GM21723 (cell line): ENCODE results near the gene EFCAB8.
"Not testable (repeated sequence)": the region's sequence is repeated elsewhere in the genome, so short reads cannot be mapped to it uniquely, and the experiment has no call there.

ENCODE experiments used
- ATAC-seq: cut with Tn5 transposase; IDR thresholded peaks from one replicate; pipeline ENCODE4 v1.9.1; 2021; ENCODE audit warnings: mild to moderate bottlenecking, moderate library complexity; ENCODE audit not compliant: unreplicated experiment

EFCAB8 gene

DNA sequence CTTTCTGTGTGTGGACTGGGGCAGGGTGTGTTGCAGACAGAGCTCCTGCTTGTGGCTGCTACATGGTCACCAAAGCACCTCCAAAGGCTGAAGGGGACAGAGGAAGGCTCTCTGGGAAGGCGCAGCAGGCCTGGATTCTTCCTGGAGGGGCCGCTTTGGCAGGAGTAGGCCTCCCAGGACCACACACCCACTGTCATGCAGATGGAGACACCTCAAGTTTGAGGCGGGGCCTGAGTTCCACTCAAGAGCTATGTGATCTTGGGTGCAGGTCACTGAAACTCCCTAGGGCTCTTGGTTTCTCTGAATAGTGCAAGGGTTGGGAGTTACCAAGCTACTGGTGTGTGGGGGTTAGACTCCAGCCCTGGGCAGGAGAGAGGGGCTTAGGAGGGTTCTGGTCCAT is 27.9 kb downstream of the EFCAB8 start:
- no peak for ATAC-seq

DNA sequence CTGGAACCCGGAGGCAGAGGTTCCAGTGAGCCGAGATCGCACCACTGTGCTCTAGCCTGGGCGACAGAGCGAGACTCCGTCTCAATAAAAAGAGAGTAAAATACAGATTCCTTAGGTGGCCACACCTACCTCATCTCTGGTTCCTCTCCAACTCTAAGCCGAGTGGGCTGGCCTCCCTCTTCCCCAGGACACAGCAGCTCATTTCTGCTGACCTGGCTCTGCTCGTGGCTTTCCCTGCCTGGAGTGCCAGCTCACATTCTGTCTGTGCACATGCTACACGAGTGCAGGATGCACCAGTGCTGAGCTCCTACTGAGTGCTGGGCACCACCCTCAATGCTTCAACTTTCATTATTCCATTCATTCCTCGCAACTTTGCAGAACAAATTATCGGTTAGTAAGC is 28.8 kb downstream of the EFCAB8 start:
- no peak for ATAC-seq

DNA sequence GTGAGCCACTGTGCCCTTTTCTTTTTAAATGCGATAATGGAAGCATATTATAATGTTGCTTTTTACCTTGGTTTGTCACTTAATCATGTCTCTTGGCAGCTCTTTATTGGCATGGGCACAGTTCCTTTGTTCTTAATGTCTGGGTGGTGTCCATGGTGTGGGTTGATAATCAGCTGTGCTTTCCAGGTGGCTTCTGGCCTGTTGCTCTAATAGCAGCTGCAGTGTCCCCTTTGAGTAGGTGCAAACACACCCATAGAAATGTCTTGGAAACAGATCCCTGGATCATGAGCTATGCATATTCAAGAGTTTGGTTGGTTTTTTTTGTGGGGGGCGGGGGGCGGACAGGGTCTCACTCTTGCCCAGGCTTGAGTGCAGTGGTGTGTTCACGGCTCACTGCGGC is 29.9 kb downstream of the EFCAB8 start:
- ATAC-seq: no peak

DNA sequence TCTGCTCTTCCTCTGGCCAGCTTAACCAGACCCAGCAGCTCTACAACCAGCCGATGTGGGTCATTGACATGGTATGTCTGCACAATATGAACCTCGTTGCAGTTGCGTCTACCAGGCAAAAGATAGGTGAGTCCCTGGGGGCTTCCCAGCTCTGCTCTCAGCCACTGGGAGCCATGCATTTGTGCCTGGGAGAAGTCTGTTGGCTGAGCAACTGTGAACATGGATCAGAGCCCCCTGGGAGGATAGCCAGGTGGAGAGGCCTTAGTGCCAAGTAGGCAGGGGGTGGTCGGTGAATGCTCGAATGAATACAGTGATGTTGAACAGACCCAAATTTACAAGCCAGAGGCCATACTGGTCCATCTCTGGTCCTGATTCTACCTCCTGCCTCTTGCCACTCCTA is 30.6 kb downstream of the EFCAB8 start:
- ATAC-seq: no peak

DNA sequence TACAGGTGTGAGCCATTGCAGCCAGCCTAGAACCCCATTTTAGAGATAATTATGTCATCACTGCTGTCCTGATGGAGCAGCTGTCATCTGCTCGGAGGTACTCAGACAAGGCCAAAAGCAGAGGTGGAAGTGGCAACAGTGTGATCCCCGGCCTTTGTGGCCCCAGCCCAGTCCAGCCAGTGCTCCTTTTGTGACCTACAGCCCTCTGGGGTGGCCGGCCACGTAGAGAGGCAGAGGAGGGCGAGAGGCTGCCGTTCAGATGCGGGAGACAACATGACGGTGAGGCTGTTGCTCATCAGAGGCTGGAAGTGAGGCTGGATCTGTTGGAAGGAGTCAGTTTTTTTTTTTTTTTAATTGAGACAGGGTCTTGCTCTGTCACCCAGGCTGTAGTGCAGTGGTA is 32.8 kb downstream of the EFCAB8 start:
- no peak for ATAC-seq

DNA sequence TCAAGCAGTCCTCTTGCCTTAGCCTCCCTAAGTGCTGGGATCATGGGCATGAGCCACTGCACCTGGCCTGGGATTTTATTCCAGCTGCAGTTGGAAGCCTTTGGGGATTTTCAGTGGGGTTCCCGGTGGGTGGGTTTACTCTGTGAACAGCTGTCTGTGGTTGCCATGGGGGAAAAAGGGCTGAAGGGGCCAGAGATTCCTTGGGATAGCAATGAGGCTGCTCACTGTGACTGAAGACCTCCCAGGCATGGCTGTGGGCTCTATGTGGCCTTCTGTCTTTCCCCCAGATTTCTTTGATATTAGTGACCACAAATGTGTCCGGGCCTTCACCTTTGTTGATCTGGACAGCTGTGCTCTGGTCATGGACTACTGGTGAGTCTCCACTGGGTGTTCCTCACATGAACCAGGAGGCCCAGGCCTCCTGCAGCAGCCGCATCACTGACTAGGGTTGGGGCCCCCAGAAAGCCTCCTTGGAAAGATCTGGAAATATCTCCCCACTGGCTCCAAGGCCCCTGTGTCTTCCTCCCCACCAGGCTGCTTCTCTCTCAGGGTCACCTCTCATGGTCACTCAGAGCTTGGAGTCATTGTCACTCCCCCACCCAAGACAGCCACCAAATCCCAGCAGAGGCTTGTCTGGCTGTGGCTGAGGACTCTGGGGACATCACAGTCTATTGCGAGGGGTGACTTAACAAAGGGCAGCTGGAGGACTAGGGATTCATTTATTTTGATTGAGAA is 33.4 kb downstream of the EFCAB8 start:
- no peak for ATAC-seq

DNA sequence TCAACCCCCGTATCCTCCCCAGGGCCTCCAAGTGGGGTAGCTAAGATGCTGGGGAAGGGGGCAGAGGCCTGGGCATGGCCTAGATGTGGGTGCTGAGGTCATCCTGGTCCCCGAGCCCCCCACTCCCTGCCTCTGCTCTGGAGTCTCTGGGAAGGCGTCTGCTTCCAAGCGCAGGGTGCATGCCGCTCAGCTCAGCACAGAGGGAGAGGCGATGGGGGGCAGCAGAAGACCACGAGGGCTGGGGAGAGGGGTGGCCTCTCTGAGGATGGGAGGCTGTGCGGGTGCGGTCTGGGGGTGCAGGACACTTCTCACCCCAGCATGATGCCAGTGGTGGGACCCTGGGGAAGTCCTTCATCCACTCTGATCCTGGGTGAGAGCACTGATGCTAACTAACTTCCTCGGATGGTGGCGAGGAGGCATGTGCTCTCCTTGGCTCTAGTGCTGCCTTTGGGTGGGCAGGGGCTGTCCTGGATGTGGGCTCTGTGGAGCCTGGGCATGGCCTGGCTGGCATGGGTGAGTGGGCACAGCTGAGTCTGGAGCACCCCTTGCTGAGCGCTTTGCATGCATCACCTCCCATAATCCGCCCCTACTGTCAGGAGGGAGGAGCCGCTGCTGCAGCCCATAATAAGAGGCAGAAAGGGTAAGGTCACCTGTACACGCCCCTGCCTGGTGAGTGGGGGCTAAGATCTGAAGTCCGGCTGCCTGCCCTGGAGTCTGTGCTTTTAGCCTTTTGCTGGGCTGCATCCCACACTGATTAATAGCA is 34.7 kb downstream of the EFCAB8 start:
- no peak for ATAC-seq

DNA sequence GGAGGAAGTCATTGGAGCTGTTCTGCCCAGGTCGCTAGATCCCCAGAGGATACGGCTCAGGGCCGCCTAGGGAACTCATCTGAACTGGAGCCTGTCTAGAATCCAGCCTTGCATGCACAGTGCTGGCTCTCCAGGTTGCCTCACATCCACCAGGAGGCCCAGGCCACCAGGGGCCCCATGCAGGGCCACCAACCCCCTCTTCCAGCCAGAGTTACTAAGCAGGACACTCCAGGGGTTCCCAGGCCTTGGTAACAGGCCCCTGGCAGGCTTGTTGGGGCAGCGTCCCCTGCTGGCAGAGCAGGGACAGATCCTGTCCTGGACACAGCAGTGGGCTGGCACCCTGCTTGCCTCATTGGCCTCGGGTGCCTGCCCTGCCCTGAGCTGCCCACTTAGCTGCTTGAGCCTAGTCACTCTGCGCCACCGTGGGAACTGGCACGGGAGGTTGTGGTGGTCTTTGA is 35.3 kb downstream of the EFCAB8 start:
- ATAC-seq: no peak

DNA sequence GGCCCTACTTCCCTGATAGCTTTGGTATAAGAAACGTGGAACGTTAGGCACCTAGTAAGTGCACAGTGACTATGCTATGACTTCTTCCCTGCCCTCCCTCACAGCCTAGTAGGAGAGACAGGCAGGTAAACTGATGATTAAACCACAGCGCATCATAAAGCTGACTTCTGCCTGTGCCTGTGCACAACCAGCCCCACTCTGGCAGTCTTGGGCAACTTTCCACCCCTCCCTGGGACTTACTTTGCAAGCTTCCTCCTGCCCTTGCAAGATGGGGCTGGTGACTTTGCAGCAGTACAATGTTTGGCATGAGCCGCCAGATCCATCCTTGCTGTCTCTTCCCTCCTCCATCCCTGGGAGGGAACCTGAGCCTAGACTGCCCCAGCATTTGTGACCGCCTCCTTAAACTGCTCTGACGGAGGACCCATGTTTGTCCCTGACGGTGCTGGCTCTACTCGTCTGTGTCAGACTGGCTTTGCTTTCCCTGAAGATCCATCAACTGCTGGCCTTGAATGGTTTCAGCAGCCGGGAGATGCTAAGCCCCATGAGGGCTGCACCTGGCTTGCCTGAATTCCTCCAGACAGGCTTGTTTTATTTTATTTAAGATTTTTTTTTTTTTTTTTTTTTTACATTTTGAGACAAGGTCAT is 36.1 kb downstream of the EFCAB8 start:
- no peak for ATAC-seq

DNA sequence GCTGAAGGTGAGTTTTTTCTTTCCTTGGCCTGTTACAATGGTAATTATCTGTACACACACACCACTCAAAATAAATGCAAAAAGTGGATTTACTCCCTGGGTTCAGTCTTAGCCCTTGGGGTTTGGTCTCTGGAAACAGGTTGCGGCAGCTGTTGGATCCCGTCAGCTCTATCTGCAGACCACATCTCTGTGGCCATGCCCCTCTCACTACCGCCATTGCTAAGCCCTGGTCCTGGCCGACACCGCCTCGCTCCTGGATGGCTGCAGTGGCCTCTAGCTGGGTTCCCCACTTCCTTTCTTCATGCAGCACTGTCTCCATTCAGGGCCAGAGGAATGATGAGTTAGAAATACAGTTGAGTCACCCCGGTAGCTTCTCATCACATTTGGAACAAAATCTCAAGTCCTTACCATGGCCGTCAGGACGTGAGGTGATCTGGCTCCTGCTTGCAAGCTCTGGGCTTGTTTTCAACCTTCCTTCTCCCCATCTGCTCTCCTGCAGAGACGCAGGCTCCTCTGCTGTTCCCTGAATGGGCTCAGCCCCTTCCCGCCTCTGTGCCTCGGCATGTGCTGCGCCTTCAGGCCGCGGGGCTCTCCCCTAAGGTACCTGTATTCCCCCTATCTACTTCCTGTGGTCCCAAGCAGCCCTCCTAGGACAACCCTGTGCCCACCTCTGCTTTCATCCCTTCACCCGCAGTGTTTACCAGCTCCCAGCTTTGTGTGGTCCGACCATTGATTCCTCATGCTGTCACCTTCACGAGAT is 38.0 kb downstream of the EFCAB8 start:
- ATAC-seq: no peak

DNA sequence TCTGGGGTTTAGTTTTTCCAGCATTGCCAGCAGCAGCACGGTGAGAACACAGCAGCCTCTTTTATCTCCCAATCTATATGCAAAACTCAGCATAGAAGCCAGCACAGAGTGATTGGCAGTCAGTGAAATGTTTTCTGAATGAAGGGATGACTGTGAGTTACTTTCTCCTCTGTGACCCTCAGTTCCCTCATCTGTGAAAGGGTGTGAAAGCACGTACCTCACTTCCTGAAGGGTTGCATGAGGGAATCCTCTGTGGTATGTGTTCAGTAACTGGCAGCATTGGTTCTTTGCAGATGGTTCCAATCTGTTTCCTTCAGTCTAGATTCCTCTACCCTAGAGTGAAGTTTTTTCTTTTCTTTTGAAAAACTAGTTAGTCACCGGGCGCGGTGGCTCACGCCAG is 40.0 kb downstream of the EFCAB8 start:
- no peak for ATAC-seq

DNA sequence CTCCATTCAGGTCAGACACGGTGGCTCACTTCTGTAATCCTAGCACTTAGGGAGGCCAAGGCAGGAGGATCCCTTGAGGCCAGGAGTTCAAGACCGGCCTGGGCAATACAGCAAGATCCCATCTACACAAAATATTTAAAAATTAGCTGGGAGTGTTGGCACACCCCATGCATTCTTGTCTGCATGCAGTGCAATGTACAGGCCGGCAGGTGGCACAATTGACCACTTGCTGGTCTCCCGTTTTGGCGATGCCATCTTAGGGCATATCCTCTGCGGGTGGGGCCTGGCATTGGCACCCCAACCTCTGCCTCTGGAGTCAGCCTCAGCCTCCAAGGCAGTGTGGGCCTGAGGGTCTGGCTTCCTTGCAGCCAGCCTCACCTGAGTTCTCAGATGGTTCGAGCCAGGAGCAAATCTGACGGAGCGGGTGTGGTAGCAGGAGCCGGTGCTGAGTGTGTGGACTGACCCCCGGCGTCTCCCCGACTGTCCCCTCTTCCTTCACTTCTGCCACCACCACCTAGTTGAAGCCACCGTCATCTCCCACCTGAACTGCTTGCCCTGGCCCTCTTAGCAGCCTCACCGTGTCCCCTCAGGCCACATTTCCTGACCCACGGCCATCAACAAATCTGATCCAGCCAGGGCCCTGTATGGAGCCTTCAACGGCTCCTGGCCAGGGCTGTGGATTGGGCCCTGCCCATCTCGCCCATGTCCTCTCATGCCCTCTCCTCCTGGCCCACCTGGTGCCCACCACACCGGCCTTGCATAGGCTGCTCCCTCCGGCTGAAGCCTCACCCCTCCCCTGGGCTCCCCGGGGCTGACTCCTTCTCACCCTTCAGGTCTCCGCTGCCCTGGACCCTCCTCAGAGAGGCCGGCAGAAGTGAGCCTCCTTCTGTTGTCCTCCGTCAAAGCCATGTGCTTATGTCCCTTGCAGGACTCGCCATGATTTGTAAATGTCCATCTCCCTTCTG is 44.0 kb downstream of the EFCAB8 start:
- ATAC-seq: no peak

DNA sequence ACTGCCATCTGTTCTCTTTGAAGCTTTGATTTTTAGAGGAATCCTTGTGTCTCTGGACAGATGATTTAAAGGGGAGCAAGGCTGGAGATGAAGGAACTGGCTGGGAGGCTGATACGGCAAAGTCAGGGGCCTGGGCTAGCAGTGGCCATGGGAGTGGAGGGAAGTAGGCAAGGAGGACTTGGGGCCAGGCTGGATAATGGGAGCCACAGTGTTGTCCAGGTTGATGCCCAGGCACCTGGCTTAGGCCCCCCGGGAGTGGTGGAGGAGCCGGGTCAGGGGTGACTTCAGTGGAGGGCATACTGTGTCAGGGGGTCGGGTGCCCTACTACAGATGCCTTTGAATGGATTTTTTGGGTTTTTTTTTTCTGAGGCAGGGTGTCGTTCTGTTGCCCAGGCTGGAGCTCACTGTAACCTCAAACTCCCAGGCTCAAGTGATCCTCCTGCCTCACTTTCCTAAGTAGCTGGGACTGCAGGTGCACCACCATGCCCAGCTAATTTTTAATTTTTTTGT is 45.0 kb downstream of the EFCAB8 start:
- no peak for ATAC-seq

DNA sequence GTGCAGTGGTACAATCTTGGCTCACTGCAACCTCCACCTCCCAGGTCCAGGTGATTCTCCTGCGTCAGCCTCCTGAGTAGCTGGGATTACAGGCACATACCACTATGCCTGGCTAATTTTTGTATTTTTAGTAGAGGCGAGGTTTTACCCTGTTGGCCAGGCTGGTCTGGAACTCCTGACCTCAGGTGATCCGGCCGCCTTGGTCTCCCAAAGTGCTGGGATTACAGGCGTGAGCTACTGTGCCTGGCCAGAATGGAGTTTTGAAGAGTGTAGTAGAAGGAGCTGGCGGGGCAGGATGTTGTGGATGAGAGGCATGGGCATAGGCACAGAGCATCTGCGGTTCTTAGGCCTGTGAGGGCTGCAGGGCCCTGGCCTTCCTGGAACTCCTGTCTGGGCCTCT is 46.0 kb downstream of the EFCAB8 start:
- not testable (repeated sequence) for ATAC-seq

DNA sequence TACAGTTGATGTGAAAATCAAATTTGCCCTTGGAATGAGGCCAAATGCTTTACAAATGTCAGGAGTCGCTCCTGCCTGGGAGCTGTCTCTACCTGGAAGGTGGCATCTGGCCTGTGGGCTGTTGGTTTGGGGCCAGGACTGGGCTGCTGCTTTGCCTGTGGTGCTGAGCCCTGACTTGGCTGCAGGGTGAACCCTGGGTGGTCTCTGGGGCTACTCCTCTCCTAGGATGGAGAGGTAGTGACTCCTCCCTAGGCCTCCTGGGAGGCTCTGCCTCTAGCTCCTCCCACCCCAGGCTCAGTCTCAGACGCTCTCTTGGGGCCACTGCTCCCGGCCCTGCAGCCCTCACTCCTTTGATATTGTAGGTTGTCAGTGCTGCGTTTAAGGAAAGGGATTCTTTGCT is 47.5 kb downstream of the EFCAB8 start:
- no peak for ATAC-seq

DNA sequence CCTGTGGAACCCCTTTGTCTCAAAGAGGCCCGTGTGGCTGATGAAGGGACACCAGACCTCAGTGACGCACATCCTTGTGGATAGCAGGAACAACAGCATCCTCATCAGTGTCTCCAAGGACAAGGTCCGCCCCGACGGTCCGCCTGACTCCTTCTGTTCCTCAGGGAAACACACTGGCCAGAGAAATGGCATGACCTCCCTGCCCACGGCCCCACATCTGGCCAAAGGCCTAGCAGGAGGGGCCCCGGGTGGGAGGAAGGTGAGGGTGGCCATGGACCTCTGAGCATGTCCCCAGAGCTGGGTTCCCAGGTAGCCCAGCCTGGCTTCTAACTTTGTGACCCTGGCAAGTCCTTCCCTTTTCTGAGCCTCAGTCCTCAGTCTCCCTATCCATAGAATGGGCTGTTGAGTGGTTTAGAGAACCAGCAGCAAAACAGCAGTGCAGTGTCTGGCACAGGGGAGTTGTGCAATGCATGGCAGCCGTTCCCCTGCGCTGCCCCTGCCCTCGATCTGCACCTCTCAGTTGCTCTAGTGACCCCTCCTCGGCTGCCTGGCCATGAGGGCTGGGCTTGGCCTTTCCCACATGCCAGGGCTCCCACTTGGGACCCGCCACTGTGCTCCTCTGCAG is 48.3 kb downstream of the EFCAB8 start:
- ATAC-seq: no peak

DNA sequence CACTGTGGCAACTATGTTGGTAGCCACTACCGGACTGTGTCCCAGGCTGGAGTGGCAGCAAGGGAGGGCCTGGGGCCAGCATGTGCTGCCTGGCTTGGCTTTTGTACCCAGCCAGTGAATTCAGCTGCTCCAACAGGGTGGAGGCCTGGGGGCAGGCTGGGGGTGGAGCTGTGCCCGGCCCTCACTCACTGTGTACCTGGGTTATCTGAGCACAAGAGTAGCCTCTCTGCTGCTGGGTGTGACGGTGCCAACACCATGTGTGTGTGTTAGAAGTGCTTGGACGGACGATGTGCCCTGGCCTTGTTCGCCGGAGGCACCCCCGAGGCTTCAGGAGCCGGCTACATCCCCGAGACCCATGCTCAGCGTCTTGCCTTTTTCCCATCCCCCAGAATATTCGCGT is 49.2 kb downstream of the EFCAB8 start:
- no peak for ATAC-seq

DNA sequence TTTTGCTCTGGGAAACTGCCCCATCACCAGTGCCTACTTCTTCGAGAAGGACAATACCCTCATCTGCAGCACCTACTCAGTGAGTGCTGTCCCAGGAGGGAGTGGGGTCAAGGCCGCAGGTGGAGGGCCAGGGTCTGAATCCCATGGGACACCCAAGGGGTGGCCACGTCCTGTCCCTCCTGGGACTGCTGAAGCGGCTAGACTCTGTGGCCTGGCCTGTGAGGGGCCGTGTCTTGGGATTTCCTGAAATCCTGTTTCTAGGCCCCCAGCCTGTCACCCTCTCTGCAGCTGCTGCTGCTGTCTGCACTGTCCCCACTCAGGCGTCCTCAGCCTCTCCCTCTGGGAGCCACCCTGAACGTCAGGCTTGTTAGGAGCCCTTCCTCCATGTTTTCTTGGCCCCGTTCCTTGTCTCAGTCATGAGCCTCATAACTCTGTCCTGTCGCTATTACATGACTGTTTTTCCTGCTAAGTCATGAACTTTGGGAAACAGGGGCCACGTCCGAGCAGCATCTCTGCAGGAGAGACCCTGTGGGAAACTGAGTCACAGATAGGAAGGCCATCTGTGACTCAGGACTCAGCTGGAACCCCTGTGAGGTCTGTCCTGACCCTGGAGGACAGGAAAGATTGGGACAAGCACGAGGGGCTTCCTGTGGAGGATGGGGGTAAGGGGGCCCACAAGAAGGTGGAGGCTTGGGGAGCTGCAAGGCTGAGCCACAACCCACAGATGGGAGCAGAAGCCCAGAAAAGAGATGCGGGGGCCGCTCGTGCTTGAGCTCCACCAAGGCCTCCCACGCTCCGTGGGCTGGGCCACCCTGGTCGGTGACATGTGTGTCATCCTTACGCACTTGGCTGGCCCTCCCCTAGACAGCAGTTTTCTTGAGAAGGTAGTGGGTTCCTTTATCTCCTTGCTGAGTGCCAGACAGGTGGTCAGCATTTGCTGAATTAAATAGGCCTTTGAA is 49.9 kb downstream of the EFCAB8 start:
- no peak for ATAC-seq
